ENCODE data around the gene G6PC2.
"Not testable (repeated sequence)": the region's sequence is repeated elsewhere in the genome, so short reads cannot be mapped to it uniquely, and the experiment has no call there.

G6PC2 gene

DNA sequence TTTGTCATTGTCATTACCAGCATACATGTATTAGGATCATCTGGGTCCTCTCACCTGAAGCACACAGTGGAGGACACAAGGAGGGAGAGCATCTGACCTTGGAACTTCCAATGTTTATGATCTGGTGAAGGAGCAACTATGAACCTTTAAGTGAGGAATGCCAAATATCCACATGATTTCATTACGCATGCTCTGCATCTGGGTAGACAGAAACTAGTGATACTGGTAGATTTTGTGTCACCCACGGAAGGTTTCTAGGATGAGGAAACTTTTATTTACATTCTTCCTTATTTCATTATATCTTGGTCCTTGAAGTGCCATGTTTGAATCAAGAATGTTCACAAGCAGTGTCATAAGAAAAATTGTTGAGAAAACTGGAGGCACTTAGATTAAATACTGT lies 42.9 kb upstream of the G6PC2 start:
- POLR2A ChIA-PET (ENCODE audit: low non-redundant PET): no interaction called here
- CTCF ChIA-PET: interaction anchor here (0.6 kb wide), 1 partner anchor 18 kb away, joined by 3 read pairs; no protein-coding TSS in a partner anchor
- DNase-seq (ENCODE audit: low spot score): no peak
- H3K27ac ChIP-seq: no peak overlapping the region
- TF ChIP-seq, protein P1, sequence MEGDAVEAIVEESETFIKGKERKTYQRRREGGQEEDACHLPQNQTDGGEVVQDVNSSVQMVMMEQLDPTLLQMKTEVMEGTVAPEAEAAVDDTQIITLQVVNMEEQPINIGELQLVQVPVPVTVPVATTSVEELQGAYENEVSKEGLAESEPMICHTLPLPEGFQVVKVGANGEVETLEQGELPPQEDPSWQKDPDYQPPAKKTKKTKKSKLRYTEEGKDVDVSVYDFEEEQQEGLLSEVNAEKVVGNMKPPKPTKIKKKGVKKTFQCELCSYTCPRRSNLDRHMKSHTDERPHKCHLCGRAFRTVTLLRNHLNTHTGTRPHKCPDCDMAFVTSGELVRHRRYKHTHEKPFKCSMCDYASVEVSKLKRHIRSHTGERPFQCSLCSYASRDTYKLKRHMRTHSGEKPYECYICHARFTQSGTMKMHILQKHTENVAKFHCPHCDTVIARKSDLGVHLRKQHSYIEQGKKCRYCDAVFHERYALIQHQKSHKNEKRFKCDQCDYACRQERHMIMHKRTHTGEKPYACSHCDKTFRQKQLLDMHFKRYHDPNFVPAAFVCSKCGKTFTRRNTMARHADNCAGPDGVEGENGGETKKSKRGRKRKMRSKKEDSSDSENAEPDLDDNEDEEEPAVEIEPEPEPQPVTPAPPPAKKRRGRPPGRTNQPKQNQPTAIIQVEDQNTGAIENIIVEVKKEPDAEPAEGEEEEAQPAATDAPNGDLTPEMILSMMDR (conservative IDR thresholded peaks at IDR 0.05; ENCODE audit: low read depth): no peak

DNA sequence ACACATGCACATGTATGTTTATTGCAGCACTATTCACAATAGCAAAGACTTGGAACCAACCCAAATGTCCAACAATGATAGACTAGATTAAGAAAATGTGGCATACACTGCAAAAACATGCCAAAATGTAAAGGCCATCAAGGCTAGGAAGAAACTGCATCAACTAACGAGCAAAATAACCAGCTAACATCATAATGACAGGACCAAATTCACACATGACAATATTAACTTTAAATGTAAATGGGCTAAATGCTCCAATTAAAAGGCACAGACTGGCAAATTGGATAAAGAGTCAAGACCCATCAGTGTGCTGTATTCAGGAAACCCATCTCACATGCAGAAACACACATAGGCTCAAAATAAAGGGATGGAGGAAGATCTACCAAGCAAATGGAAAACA lies 33.9 kb upstream of the G6PC2 start:
- H3K27ac ChIP-seq; CTCF ChIA-PET; POLR2A ChIA-PET (ENCODE audit: low non-redundant PET); DNase-seq (ENCODE audit: low spot score): not testable (repeated sequence)

DNA sequence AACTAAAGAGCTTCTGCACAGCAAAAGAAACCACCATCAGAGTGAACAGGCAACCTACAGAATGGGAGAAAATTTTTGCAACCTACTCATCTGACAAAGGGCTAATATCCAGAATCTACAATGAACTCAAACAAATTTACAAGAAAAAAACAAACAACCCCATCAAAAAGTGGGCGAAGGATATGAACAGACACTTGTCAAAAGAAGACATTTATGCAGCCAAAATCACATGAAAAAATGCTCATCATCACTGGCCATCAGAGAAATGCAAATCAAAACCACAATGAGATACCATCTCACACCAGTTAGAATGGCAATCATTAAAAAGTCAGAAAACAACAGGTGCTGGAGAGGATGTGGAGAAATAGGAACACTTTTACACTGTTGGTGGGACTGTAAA lies 30.7 kb upstream of the G6PC2 start:
- H3K27ac ChIP-seq; CTCF ChIA-PET; DNase-seq (ENCODE audit: low spot score); POLR2A ChIA-PET (ENCODE audit: low non-redundant PET): not testable (repeated sequence)

DNA sequence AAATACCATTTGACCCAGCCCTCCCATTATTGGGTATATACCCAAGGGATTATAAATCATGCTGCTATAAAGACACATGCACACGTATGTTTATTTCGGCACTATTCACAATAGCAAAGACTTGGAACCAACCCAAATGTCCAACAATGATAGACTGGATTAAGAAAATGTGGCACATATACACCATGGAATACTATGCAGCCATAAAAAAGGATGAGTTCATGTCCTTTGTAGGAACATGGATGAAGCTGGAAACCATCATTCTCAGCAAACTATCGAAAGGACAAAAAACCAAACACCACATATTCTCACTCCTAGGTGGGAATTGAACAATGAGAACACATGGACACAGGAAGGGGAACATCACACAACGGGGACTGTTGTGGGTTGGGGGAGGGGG lies 30.3 kb upstream of the G6PC2 start:
- CTCF ChIA-PET; POLR2A ChIA-PET (ENCODE audit: low non-redundant PET); DNase-seq (ENCODE audit: low spot score); H3K27ac ChIP-seq: not testable (repeated sequence)

DNA sequence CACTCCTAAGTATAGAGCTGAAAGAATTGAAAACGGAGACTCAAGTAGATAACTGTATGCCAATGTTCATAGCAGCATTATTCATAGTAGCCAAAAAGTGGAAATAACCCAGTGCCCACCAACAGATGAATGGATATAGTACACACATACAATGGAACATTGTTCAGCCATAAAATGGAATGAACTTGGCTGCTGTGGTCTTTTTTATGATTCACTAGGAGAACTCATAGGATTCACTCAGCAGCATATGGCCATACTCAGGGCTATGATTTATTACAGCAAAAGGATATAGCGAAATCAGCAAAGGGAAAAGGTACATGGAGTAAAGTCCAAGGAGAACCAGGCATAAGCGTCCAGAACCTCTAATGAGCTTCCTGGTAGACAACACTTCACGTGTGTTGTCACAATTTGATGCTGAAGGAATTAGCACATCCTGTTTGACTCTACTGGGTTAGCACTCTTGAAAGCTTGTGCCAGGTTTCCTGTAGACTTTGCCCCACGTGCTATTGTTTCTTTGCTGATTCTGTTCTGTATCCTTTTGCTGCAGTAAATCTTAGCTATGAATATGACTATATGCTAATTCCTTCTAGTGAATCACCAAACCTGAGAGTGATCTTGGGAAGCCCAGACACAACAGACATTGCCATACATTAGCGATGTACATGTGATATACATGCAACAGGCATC lies 26.6 kb upstream of the G6PC2 start:
- TF ChIP-seq, protein P1 (conservative IDR thresholded peaks at IDR 0.05; ENCODE audit: low read depth): no peak
- POLR2A ChIA-PET (ENCODE audit: low non-redundant PET): no interaction called here
- CTCF ChIA-PET: no interaction called here
- H3K27ac ChIP-seq: no peak overlapping the region
- no peak for DNase-seq (ENCODE audit: low spot score)

DNA sequence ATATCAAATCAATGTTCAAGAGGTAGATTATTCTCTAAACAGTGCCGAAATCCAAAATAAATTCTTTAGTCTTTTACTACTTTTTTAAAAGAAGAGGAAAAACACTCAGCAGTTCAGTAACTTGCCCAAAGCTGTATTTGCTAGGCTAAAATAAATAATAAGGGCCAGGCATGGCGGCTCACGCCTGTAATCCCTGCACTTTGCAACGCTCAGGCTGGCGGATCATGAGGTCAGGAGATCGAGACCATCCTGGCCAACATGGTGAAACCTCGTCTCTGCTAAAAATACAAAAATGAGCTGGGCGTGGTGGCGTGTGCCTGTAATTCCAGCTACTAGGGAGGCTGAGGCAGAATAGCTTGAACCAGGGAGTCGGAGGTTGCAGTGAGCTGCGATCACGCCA lies 18.9 kb upstream of the G6PC2 start:
- CTCF ChIA-PET; POLR2A ChIA-PET (ENCODE audit: low non-redundant PET): not testable (repeated sequence)

DNA sequence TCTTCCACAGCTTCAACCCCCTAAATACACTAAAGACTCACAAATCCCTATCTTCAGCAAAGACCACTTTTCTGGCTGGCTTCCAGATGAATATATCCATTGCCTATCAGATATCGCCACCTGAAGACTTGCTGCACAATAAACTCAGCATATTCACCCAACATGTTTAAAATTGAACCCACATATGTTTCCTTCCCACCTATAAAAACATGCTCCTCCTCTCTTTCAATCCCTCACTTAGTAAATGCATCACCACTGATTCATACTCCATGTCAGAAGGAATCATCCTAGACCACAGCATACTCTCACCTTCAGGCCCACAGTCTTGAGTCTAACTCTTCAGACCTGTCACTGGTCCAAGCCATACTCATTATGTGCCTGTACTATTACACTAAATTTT lies 16.1 kb upstream of the G6PC2 start:
- DNase-seq (ENCODE audit: low spot score): no peak
- POLR2A ChIA-PET (ENCODE audit: low non-redundant PET): no interaction called here
- TF ChIP-seq, protein P1 (conservative IDR thresholded peaks at IDR 0.05; ENCODE audit: low read depth): no peak
- H3K27ac ChIP-seq: no peak overlapping the region
- CTCF ChIA-PET: no interaction called here

More for the DNA sequence above, 18.9 kb upstream of the G6PC2 start:
- not testable (repeated sequence) for DNase-seq (ENCODE audit: low spot score); H3K27ac ChIP-seq

DNA sequence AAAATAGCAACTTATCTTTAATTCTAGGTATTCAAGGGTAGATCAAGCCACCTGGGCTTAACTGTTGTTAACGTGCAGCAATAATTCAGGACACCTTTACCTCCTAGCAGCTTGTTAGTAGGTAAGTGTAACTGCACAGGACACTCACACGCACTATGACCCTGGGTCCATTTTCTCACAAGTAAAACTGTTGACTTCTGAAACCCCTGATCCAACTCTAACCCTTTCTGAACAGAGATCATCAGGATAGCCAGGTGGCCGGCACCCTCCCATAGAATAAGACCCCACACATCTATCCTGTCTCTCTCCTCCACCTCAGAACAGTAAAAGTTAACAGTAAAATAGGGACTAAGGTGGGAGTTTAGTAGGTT lies 11.5 kb upstream of the G6PC2 start:
- ChIA-PET POLR2A (ENCODE audit: low non-redundant PET) (no interaction called here), CTCF (interaction anchor here (0.7 kb wide), 1 partner anchor 332 kb away, joined by 3 read pairs; no protein-coding TSS in a partner anchor)
- peak overlapping the region; percentile 61 for H3K27ac ChIP-seq
- TF ChIP-seq, protein P1 (conservative IDR thresholded peaks at IDR 0.05; ENCODE audit: low read depth): no peak
- no peak for DNase-seq (ENCODE audit: low spot score)
